NAMALWA (cell line): ENCODE measurements around the gene MNT.

Source experiments
- DNase-seq: peaks from one replicate; pipeline ENCODE4 v3.0.0-alpha.2; 2015; ENCODE audit warnings: low spot score

Gene MNT

GRCh38 chr17:2396192-2396567 lies 4.7 kb downstream of the MNT start:
- no peak for DNase-seq

DNA sequence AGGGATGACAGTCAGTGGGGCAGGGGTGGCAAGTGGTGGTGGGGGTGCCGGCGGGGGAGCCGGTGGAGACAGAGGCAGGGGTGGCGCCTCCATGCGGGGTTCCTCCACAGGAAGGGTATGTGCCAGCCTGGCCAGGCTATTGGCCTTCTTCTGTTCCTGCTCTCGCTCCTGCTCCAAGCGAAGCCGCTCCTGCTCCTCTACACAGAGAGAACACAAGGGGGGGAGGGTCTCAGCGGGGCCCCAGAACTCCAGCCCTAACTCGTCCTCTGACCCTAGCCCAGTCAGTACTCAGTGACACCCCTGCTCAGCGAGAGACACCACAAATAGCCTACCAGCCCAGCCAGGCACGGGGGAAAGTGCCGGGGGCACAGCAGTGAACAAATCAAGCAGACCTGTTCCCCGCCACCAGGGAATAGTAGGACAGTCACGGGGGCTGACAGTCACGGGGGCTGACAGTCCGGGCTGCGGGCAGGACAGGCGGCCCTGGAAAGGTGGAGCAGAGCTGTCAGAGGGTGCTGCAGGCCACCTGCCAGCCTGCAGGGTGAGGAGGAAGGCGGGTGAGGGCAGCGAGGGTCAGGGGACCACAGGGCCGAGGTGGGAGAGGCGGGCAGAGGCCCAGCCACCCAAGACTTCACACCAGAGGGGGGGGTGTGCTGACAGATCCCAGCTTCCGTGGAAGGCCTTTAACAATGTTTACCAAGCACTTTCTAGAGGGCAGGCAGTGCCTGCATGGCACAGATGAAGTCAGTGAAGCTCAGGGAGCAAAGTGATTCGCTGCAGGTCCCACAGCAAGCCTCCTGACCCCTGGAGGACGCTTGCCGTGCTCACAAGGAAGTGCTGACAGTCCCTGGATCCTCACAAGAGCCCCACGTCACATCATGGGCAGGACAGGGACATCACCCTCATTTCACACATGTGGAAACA lies 5.3 kb downstream of the MNT start:
- DNase-seq = no peak

- no peak for DNase-seq
These were observed 6.1 kb downstream of the MNT start for GRCh38 chr17:2394775-2395201.

GRCh38 chr17:2393954-2394749 lies 6.7 kb downstream of the MNT start:
- DNase-seq = no peak

DNA sequence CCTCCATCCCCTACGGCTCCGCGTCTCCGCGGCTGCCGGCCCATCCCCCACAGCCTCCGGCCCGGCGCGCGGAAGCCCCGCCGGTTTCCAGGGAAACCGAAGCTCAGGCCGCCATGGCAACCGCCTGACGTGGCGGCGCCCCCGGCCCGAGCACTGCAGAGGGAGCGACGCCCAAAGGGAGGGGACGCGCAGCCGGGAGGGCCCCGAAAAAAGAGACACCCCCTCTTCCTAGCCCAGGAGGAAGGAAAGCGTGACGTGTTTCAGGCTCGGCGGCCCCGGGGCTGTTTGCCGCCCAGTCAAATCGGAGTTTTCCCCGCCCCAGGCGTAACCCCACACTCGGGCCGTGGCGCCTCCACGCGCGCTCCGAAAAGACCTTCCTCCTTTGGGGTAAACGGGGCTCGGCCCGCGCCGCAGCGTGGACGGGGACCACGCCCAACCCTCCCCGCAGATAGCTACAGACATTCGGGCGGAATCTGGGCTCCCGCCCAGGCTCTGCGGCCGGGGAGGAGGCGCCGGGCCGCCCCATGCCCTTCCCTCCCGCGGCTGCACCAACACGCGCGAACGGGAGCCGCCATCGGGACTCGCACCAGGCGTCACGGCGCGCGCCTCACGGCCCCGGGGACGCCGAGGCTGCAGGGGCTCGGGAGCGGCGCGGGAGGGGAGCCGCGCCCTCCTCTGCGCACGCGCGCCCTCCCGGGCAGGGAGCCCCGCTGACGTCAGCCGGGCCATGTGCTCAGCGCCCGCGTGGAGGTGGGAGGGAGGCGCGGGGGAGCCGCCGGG lies 7.5 kb downstream of the MNT start:
- peak; percentile 83 for DNase-seq

DNA sequence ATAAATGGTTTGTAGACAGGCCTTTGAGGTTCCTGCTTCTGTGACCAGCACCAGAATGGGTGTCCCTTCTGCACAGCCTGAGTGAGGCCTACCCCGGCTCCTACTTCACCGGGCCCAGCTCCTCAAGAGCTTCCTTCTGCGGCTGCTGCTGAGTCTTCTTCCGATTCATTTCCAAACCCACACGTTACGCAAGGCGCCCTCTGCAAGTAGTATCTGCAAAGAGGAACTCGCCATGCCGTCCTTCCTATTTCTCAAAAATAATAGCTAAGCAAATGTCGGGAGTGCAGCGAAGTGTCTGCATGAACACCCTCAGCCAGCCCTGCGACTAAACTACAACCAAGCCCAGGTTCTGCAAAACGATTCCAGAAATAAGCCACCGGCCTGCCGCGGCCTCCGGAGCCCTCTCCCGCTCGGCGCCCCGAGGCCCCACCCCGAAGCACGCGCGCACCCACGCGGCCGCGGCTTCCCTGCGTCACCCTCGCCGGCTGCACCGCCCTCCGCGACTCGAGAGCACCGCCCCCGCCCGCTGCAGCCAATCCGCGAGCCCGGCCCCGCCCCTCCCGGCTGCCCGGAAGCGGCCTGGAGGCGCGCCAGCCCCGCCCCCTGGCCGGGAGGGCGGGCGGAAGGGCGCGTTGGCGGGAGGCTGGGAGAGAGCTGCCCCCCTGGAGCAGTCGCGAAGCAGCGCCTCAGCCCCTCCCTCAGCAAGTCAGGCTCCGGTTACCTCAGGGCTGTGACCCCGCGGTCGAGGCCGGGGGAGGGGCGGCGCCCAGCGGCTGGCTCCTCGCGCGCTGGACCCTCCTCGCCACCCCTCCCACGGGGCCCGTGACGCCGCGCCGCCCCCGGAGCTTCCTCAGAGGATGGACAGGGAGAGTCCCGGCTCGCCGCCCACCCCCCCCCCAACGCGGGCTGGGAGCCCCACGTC lies 8.3 kb downstream of the MNT start:
- peak; percentile 90 for DNase-seq

DNA sequence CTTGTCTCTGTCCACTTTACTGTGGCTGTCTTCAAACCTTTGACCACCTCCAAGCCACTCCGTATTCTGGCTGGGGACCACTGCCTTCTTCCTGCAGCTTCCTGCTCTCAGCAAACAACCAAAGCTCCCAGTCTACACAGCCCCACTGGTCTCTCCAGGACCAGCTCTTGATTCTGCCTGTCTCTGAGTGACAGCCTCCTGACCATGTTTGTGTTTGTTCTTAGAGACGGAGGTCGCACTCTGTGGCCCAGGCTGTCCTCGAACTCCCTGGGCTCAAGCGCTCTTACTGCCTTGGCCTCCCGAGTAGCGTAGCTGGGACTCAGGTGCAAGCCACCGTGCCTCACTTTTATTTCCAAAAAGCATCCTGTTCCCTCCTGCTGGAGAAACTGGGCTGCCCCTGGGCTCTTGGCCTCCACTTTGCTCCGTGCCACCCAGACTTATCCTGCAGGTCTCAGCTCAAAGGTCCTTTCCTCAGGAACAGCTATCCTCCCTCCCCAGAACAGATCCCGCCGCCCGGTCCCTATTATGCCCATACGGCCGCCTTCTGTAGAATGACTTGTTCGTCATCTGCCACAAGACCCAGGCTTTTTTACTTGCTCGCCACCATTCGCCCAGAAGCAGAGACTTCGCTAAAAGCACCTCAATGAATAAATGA lies 9.1 kb downstream of the MNT start:
- no peak for DNase-seq

DNA sequence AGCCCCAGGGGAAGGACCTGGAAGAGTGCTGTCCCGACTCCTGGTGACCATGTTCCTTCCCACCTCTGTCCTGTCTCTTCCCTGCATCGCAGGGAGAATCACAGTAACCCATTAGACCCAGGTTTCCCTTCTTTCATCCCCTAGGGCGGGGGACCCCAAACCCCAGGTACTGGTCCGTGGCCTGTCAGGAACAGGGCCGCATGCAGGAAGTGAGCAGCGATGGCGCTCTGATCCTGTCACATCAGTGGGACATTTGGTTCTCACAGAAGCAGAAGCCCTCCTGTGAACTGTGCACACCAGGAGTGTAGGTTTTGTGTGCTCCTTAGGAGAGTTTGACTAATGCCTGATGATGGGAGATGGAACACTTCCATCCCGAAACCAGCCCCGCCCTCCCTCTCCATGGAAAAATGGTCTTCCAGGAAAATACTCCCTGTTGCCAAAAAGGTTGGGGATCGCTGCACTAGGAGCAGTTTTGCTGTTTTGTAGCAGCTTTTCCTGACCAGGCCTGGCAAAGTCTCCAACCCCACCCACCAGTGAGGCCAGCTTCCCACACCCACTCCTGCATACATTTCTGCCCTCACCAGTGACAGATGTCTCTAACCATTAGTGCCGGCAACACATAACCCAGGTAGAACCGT lies 10.5 kb downstream of the MNT start:
- DNase-seq = no peak

DNA sequence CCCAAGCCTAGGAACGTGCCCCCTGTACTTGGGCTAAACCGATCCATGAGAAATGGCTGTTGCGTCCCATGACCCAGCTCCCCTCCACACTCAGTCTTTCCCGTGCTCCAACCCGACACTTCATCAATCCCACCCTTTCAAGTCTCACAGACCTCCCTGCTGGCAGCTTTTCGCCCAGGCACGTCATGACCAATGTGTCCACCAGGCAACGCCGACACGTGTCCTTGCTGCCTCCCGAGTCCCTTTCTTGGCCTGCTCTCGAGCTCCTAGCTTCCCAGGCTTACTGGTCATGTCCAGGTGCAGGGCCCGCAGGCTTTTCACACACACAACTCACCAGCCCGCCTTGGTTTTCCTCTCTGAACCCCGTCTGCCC lies 12.2 kb downstream of the MNT start:
- DNase-seq = no peak

DNA sequence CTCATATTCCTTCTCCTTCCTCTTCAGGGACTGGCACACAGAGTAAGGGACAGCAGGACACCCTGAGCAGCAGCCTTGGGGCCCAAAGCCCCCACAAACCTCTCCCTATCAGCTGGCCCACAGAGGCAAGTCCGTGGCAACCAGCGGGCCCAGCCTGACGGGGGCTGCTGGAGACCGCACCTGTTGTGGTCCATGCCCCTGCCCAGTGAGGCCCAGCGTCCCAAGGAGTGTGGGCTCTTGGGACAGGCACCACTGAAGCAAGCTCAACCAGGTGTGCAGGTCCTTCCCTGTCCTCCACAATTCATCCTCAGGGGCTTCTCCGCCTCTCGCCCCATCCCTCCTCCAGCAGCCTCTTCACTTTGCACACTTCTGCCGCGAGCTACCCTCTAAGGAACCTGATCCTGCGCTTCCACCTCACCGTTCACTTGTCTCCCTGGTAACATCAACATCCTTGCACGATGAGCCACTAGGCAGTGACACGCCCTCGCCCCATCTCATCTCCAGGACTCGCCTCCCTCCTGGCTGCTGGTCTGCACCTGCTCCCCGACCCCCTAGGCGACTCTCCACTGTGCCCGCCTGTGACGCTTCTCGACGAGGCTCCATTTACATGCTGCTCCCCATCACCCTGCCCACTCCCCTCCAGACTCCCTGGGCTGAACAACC lies 12.7 kb downstream of the MNT start:
- no peak for DNase-seq

- DNase-seq = no peak
These were observed 13.5 kb downstream of the MNT start for GRCh38 chr17:2387086-2388019.

DNA sequence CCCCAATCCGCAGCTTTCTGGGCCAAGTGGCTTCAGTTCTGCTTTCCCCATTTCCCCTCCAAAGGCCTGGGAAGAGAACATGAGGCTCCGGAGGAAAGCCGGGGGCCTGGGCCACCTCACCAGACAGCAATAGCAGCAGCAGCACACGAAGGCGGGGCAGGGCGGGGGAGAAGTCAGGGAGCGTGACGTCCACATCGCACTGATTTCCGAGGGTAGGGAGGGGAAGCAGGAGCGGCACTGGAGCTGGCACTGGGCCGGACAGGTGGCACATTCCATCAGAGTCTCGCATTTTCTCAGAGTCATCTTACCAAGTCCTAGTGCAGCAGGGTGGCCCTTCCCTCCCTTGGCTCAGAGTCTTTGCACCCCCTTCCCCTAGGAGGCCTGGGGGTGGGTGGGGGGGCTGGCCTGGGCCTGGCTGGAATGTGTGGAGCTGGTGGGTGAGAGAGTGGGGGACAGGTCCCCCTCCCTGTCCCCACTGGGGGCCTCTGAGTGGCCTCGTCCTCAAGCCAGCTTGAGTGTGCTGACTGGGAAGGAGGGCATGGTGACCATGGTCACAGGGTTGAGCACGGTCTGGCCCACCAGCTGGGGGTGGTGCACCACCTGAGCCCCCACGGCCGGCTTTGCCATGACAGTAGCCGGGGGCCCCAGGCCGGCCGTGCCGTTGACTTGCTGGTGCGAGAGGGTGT lies 14.3 kb downstream of the MNT start:
- DNase-seq = no peak

DNA sequence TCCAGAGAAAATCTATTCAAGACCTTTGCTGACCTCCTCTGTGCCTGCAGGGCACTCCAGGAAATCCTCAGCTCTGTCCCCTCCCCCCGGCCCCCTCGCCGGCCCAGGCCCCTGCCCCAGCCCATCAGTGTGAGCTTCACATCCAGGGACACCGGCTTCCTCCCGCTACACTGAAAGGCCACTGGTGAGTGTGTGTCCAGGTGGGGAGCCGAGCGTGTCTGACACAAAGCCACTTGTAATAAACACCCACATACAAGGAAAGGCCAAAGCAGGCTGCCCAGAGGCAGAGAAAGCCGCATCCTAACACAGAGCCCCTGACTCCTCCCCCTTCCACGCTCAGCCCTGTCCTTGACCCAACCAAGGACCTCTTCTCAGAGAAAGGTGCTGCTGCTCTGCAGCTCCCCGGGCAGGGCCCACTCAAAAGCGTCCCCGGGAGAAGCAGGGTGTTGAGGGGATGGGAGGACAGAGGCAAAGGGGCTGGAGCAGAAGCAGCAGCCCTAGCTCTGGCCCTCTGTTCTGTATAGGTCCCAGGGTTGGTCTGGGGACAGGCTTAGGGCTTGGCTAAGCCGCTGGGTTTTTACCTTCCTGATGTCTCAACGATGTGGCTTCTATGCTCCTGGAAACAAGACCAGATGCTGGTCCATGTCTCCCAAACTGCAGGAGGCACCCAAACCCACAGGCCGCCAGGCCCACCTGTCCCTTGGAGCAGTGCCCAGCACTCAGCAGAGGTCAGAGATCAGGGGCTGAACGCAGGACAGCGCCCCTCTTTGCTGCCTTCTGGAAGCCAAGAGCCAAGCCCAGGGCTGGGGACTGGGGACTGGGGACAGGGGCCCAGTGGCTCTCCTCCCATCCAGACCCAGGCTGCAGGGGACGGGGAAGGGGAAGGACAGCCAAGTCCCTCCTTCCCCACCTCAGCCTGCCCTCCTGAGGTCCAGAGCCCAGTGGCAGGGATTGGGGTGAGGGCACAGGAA lies 15.3 kb downstream of the MNT start:
- no peak for DNase-seq

GRCh38 chr17:2384439-2385127 lies 16.3 kb downstream of the MNT start:
- no peak for DNase-seq

DNA sequence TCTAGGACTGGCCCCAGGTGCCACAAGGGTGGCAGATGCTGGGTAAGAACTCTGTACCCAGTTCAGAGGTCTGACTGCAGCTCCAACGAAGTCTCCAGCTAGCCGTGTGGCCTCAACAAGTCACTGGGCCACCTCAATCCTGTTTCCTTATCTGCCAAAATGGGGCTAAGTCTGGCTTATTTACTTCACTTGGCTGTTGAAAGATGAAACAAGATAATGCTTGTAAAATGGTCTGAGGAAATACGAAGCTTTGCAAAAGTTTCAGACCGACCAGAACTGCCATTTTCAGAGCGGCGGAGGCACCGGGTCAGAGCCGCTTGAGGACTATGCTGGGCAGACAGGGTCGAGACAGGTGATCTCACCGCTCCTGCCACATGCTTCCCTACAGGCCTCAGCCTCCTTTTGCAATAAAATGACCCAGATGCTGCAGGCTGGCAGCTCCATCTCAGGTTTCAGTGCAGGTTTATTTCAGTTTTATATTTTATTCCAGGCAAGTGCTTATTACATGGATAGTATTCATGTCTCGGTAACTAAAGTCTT lies 17.2 kb downstream of the MNT start:
- no peak for DNase-seq
